ENCODE measurements around the gene THSD7A. TPM values are rescaled to one million over a fixed set of nuclear protein-coding genes. Genes with fewer than 3 reads are reported as not detected.
A peak's percentile ranks its signal among the peaks of the same experiment; 100 is the strongest.

THSD7A gene
- total and polyA plus RNA-seq, 11 donors = 0.11 to 5.2 (median 1.1) TPM

- no peaks in the 10 kb centered on the region for H3K4me1 ChIP-seq
- no peak for DNase-seq
- intact Hi-C loops (cut with DNase I) = no loop called here
- 65 to 93% (median 85%) methylated on average over 2 of the region's 2 CpGs for WGBS, 4 donors
- no peaks in the 10 kb centered on the region for H3K36me3 ChIP-seq
- TF ChIP-seq CTCF (IDR thresholded peaks at IDR 0.05) (no peak), POLR2A (IDR thresholded peaks at IDR 0.05) (no peak)
- no peak overlapping the region for H3K27ac ChIP-seq
- no peaks in the 10 kb centered on the region for H3K9me3 ChIP-seq
- ATAC-seq = no peak
- H3K27me3 ChIP-seq = no peaks in the 10 kb centered on the region
- H3K4me3 ChIP-seq = no peak overlapping the region
Measured at GRCh38 chr7:11786186-11786585, 45.8 kb downstream of the THSD7A start.

- H3K9me3 ChIP-seq = no peaks in the 10 kb centered on the region
- no peak for DNase-seq
- no peaks in the 10 kb centered on the region for H3K36me3 ChIP-seq
- no peak for TF ChIP-seq CTCF (IDR thresholded peaks at IDR 0.05)
- no peak for TF ChIP-seq POLR2A (IDR thresholded peaks at IDR 0.05)
- H3K27me3 ChIP-seq = no peaks in the 10 kb centered on the region
- 95 to 98% (median 97%) methylated on average over 3 of the region's 3 CpGs for WGBS, 4 donors
- no peaks in the 10 kb centered on the region for H3K4me1 ChIP-seq
- intact Hi-C loops (cut with DNase I) = no loop called here
- H3K4me3 ChIP-seq = no peak overlapping the region
- no peak overlapping the region for H3K27ac ChIP-seq
- no peak for ATAC-seq
Measured at GRCh38 chr7:11784769-11785536, 47.0 kb downstream of the THSD7A start.

- DNase-seq (no peak), ATAC-seq (no peak)
- Histone ChIP-seq H3K27ac (no peak overlapping the region), H3K27me3 (no peaks in the 10 kb centered on the region), H3K36me3 (no peaks in the 10 kb centered on the region), H3K9me3 (no peaks in the 10 kb centered on the region), H3K4me3 (no peak overlapping the region), H3K4me1 (peaks cover 0 to 5% (median 0%) of the 10 kb centered on the region in 12 donors)
- intact Hi-C loops (cut with DNase I) = no loop called here
- 83 to 91% (median 88%) methylated on average over 7 of the region's 7 CpGs for WGBS, 4 donors
- no peak for TF ChIP-seq CTCF (IDR thresholded peaks at IDR 0.05)
- no peak for TF ChIP-seq POLR2A (IDR thresholded peaks at IDR 0.05)
Measured at GRCh38 chr7:11779864-11780674, 51.9 kb downstream of the THSD7A start.

- WGBS, 4 donors = 39 to 55% (median 42%) methylated on average over 2 of the region's 2 CpGs
- H3K27ac ChIP-seq = no peak overlapping the region
- no peak for DNase-seq
- no peak for TF ChIP-seq CTCF (IDR thresholded peaks at IDR 0.05)
- TF ChIP-seq POLR2A (IDR thresholded peaks at IDR 0.05) = no peak
- no peaks in the 10 kb centered on the region for H3K27me3 ChIP-seq
- no peaks in the 10 kb centered on the region for H3K9me3 ChIP-seq
- intact Hi-C loops (cut with DNase I) = no loop called here
- peak overlapping the region in 4 of 12 donors; percentile 4 to 24 (median 16) for H3K4me3 ChIP-seq
- no peak for ATAC-seq
- no peaks in the 10 kb centered on the region for H3K36me3 ChIP-seq
- H3K4me1 ChIP-seq = peaks cover 0 to 5% (median 0%) of the 10 kb centered on the region in 12 donors
Measured at GRCh38 chr7:11776039-11776438, 56.0 kb downstream of the THSD7A start.

Measured in heart left ventricle (tissue), 16 donors.